Measurements from ENCODE around the gene C7orf25. TPM values are rescaled to one million over a fixed set of nuclear protein-coding genes. Genes with fewer than 3 reads are reported as not detected.
"Not testable (repeated sequence)": the region's sequence is repeated elsewhere in the genome, so short reads cannot be mapped to it uniquely, and the experiment has no call there.

C7orf25 gene
- total RNA-seq, 1 donor from 2014 or later: 5.8 TPM

GRCh38 chr7:42886129-42886528 lies 25.7 kb downstream of the C7orf25 start:
- TF ChIP-seq CTCF (IDR thresholded peaks at IDR 0.05; ENCODE audit: unreplicated experiment): peak; percentile 49
- Mint-ChIP-seq H3K27me3 (ENCODE audit: low read depth) (no peaks in the 10 kb centered on the region), H3K4me1 (peaks cover 25% of the 10 kb centered on the region), H3K27ac (no peak overlapping the region), H3K9me3 (no peaks in the 10 kb centered on the region), H3K4me3 (no peak overlapping the region), H3K36me3 (no peaks in the 10 kb centered on the region)
- DNase-seq (ENCODE audit: low spot score in 2 of 2, unreplicated experiment in 2 of 2): no peak

DNA sequence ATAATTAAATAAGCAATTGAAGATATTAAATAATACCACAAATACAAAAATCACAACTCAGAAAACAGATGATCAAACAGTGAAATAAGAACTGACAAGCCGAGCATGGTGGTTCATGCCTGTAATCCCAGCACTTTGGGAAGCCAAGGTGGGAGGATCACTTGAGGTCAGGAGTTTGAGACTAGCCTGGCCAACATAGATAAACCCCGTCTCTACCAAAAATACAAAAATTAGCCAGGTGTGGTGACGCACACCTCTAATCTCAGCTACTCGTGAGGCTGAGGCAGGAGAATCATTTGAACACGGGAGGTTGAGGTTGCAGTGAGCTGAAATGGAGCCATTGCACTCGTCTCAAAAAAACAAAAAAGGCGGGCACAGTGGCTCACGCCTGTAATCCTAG lies 26.7 kb downstream of the C7orf25 start:
- not testable (repeated sequence) for H3K27me3 Mint-ChIP-seq (ENCODE audit: low read depth); H3K27ac Mint-ChIP-seq; H3K9me3 Mint-ChIP-seq; H3K4me3 Mint-ChIP-seq; H3K36me3 Mint-ChIP-seq; DNase-seq (ENCODE audit: low spot score in 2 of 2, unreplicated experiment in 2 of 2)
- peaks cover 25% of the 10 kb centered on the region for H3K4me1 Mint-ChIP-seq

DNA sequence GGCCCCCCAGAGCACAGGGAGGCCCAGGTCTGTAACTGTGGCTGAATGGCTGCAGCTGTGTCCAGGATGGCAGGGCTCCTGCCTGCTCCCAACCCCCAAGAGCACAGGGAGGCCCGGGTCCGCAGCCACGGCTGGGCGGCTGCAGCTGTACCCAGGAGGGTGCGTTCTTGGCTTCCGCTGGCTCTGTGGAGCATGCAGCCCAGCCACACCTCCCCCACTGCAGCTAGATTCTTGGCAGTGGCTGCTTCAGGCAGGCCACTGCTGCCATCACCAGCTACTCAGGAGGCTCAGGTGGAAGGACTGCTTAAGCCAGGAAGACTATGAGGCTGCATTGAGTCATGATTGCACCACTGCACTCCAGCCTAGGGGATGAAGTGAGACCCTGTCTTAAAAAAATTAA lies 27.9 kb downstream of the C7orf25 start:
- no peak overlapping the region for H3K4me3 Mint-ChIP-seq
- no peak for DNase-seq (ENCODE audit: low spot score in 2 of 2, unreplicated experiment in 2 of 2)
- no peaks in the 10 kb centered on the region for H3K36me3 Mint-ChIP-seq
- TF ChIP-seq CTCF (IDR thresholded peaks at IDR 0.05; ENCODE audit: unreplicated experiment): no peak
- no peaks in the 10 kb centered on the region for H3K9me3 Mint-ChIP-seq
- no peak overlapping the region for H3K27ac Mint-ChIP-seq
- no peaks in the 10 kb centered on the region for H3K27me3 Mint-ChIP-seq (ENCODE audit: low read depth)
- H3K4me1 Mint-ChIP-seq: peaks cover 22% of the 10 kb centered on the region

DNA sequence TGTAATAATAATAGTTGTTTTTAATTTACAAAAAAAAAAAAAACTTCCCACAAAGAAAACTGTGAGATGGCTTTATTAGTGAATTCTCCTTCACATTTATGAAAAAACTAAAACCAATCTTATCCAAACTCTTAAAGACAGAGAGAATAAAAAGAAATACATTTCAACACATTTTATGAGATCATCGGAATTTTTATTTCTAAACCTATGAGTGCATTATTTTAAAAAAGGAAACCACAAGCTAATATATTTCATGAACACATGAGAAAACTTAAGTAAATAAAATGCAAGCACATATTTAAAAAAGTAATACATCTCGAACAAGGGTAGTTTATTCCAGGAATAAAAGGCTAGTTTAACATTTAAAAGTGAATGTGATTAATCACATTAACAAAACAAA lies 31.5 kb downstream of the C7orf25 start:
- H3K27ac Mint-ChIP-seq: no peak overlapping the region
- TF ChIP-seq CTCF (IDR thresholded peaks at IDR 0.05; ENCODE audit: unreplicated experiment): no peak

DNA sequence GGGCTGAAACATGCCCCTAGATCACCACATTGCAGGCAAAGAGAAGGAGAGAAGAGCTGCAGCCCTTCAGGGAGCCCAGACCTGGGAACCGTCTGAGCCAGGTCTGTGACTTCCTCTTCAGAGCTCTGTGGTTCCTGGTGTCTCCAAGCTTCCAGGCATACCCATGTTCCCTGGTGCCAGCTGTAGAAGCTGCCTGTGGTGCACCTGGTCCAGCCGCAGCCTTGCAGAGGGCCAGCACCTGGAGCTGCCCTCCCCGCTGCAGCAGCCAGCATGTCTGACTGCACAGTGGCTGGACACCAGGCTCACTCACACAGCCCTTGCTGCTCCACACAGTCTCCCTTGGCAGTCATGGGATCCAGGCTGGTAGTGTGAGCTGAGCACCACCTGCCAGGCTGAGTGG lies 33.6 kb downstream of the C7orf25 start:
- Mint-ChIP-seq H3K27ac (no peak overlapping the region), H3K27me3 (ENCODE audit: low read depth) (no peaks in the 10 kb centered on the region), H3K4me3 (no peak overlapping the region), H3K4me1 (no peaks in the 10 kb centered on the region), H3K36me3 (no peaks in the 10 kb centered on the region), H3K9me3 (no peaks in the 10 kb centered on the region)
- no peak for DNase-seq (ENCODE audit: low spot score in 2 of 2, unreplicated experiment in 2 of 2)
- TF ChIP-seq CTCF (IDR thresholded peaks at IDR 0.05; ENCODE audit: unreplicated experiment): no peak

More for the DNA sequence above, 31.5 kb downstream of the C7orf25 start:
- Mint-ChIP-seq H3K27me3 (ENCODE audit: low read depth) (no peaks in the 10 kb centered on the region), H3K4me3 (no peak overlapping the region), H3K36me3 (no peaks in the 10 kb centered on the region), H3K9me3 (no peaks in the 10 kb centered on the region), H3K4me1 (no peaks in the 10 kb centered on the region)
- no peak for DNase-seq (ENCODE audit: low spot score in 2 of 2, unreplicated experiment in 2 of 2)

GRCh38 chr7:42877862-42878261 lies 34.0 kb downstream of the C7orf25 start:
- Mint-ChIP-seq H3K4me3 (no peak overlapping the region), H3K4me1 (no peaks in the 10 kb centered on the region), H3K27me3 (ENCODE audit: low read depth) (no peaks in the 10 kb centered on the region), H3K27ac (no peak overlapping the region), H3K9me3 (no peaks in the 10 kb centered on the region), H3K36me3 (no peaks in the 10 kb centered on the region)
- TF ChIP-seq CTCF (IDR thresholded peaks at IDR 0.05; ENCODE audit: unreplicated experiment): no peak
- DNase-seq (ENCODE audit: low spot score in 2 of 2, unreplicated experiment in 2 of 2): no peak
